Measurements from ENCODE around the gene ARMC2. TPM values are rescaled to one million over a fixed set of nuclear protein-coding genes. Genes with fewer than 3 reads are reported as not detected.

ARMC2 gene
- polyA plus RNA-seq, 1 of the 3 experiments (the other 2 are of a cell fraction) = 2.4 TPM

DNA sequence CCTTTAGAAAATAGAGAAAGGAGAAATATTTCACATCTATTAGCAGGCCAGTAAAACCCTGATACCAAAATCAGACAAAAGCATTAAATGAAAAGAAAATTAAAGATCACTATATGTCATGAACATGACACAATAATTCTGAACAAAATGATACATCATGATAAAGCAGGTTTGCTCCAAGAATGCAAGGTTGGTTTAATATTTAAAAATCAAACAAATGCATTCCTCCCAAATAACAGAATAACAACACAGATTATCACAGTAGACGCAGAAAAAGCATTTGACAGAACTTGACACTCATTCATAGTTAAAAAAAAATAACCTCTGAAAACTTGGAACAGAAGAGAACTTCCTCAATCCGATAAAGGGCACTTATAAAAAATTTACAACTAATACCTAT is 22.9 kb upstream of the ARMC2 start:
- Histone ChIP-seq H3K27ac (ENCODE audit: low read depth in 2 of 2, low read length in 1 of 2) (no peak overlapping the region), H3K27me3 (ENCODE audit: insufficient read depth) (no peaks in the 10 kb centered on the region), H3K9me3 (peaks cover 12% of the 10 kb centered on the region), H3K4me1 (ENCODE audit: control insufficient read depth in 1 of 2, insufficient read depth in 2 of 2, low read depth in 1 of 2, low read length in 1 of 2) (peaks cover 0 to 1% of the 10 kb centered on the region in 2 experiments; a peak in 1 of 4 replicates), H2AFZ (ENCODE audit: low read depth) (no peak overlapping the region), H3K36me3 (replicated peaks in 1 of 2; ENCODE audit: control insufficient read depth in 1 of 2, insufficient read depth in 2 of 2, low read length in 1 of 2) (no peaks in the 10 kb centered on the region), H3K4me2 (no peak overlapping the region), H4K20me1 (ENCODE audit: insufficient read depth) (no peaks in the 10 kb centered on the region), H3K9me2 (no peaks in the 10 kb centered on the region), H3K9ac (no peak overlapping the region), H3K4me3 (ENCODE audit: low read depth in 2 of 2, low read length in 1 of 2) (no peak overlapping the region), H3K79me2 (ENCODE audit: insufficient read depth) (no peaks in the 10 kb centered on the region; the same call in 1 of the 2 replicates), H3F3A (replicated peaks; ENCODE audit: insufficient read depth) (no peaks in the 10 kb centered on the region)
- ChIA-PET CTCF (no interaction called here), POLR2A (no interaction called here)
- no peak for DNase-seq
- 71% methylated on average over 2 of the region's 2 CpGs for WGBS (ENCODE audit: low lambda C conversion rate)
- TF ChIP-seq, protein P1, sequence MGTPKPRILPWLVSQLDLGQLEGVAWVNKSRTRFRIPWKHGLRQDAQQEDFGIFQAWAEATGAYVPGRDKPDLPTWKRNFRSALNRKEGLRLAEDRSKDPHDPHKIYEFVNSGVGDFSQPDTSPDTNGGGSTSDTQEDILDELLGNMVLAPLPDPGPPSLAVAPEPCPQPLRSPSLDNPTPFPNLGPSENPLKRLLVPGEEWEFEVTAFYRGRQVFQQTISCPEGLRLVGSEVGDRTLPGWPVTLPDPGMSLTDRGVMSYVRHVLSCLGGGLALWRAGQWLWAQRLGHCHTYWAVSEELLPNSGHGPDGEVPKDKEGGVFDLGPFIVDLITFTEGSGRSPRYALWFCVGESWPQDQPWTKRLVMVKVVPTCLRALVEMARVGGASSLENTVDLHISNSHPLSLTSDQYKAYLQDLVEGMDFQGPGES (IDR thresholded peaks at IDR 0.05; ENCODE audit: low read depth, low read length) = no peak
- TF ChIP-seq, protein P2, sequence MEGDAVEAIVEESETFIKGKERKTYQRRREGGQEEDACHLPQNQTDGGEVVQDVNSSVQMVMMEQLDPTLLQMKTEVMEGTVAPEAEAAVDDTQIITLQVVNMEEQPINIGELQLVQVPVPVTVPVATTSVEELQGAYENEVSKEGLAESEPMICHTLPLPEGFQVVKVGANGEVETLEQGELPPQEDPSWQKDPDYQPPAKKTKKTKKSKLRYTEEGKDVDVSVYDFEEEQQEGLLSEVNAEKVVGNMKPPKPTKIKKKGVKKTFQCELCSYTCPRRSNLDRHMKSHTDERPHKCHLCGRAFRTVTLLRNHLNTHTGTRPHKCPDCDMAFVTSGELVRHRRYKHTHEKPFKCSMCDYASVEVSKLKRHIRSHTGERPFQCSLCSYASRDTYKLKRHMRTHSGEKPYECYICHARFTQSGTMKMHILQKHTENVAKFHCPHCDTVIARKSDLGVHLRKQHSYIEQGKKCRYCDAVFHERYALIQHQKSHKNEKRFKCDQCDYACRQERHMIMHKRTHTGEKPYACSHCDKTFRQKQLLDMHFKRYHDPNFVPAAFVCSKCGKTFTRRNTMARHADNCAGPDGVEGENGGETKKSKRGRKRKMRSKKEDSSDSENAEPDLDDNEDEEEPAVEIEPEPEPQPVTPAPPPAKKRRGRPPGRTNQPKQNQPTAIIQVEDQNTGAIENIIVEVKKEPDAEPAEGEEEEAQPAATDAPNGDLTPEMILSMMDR (IDR thresholded peaks at IDR 0.05) = no peak
- TF ChIP-seq RFX5 (IDR thresholded peaks at IDR 0.05; ENCODE audit: low read length) (no peak), SIN3A (IDR thresholded peaks at IDR 0.05; ENCODE audit: borderline replicate concordance, low read depth, low read length) (no peak), MXI1 (IDR thresholded peaks at IDR 0.05; ENCODE audit: low read depth, low read length) (no peak), NRF1 (IDR thresholded peaks at IDR 0.05; ENCODE audit: low read depth, low read length) (no peak), ELF1 (IDR thresholded peaks at IDR 0.05) (no peak), TEAD4 (IDR thresholded peaks at IDR 0.05; ENCODE audit: borderline replicate concordance, insufficient read depth) (no peak), FOSL2 (IDR thresholded peaks at IDR 0.05; ENCODE audit: borderline replicate concordance, low read depth) (no peak), NFIC (IDR thresholded peaks at IDR 0.05; ENCODE audit: borderline replicate concordance) (no peak), EP300 (IDR thresholded peaks at IDR 0.05; ENCODE audit: borderline replicate concordance in 1 of 2, low read depth in 1 of 2, low read length in 1 of 2) (no peak), RAD21 (IDR thresholded peaks at IDR 0.05; ENCODE audit: low read length) (no peak), POLR2AphosphoS5 (IDR thresholded peaks at IDR 0.05; ENCODE audit: low read depth, low read length) (no peak), GABPA (IDR thresholded peaks at IDR 0.05; ENCODE audit: low read depth) (no peak)
- TF ChIP-seq, protein P3, sequence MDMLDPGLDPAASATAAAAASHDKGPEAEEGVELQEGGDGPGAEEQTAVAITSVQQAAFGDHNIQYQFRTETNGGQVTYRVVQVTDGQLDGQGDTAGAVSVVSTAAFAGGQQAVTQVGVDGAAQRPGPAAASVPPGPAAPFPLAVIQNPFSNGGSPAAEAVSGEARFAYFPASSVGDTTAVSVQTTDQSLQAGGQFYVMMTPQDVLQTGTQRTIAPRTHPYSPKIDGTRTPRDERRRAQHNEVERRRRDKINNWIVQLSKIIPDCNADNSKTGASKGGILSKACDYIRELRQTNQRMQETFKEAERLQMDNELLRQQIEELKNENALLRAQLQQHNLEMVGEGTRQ (IDR thresholded peaks at IDR 0.05; ENCODE audit: borderline replicate concordance, low read depth, low read length) = no peak
- TF ChIP-seq, protein P4, sequence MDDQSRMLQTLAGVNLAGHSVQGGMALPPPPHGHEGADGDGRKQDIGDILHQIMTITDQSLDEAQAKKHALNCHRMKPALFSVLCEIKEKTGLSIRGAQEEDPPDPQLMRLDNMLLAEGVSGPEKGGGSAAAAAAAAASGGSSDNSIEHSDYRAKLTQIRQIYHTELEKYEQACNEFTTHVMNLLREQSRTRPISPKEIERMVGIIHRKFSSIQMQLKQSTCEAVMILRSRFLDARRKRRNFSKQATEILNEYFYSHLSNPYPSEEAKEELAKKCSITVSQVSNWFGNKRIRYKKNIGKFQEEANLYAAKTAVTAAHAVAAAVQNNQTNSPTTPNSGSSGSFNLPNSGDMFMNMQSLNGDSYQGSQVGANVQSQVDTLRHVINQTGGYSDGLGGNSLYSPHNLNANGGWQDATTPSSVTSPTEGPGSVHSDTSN (IDR thresholded peaks at IDR 0.05) = no peak
- TF ChIP-seq, protein P5, sequence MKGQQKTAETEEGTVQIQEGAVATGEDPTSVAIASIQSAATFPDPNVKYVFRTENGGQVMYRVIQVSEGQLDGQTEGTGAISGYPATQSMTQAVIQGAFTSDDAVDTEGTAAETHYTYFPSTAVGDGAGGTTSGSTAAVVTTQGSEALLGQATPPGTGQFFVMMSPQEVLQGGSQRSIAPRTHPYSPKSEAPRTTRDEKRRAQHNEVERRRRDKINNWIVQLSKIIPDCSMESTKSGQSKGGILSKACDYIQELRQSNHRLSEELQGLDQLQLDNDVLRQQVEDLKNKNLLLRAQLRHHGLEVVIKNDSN (IDR thresholded peaks at IDR 0.05; ENCODE audit: borderline replicate concordance, low read depth) = no peak
- TF ChIP-seq, protein P6, sequence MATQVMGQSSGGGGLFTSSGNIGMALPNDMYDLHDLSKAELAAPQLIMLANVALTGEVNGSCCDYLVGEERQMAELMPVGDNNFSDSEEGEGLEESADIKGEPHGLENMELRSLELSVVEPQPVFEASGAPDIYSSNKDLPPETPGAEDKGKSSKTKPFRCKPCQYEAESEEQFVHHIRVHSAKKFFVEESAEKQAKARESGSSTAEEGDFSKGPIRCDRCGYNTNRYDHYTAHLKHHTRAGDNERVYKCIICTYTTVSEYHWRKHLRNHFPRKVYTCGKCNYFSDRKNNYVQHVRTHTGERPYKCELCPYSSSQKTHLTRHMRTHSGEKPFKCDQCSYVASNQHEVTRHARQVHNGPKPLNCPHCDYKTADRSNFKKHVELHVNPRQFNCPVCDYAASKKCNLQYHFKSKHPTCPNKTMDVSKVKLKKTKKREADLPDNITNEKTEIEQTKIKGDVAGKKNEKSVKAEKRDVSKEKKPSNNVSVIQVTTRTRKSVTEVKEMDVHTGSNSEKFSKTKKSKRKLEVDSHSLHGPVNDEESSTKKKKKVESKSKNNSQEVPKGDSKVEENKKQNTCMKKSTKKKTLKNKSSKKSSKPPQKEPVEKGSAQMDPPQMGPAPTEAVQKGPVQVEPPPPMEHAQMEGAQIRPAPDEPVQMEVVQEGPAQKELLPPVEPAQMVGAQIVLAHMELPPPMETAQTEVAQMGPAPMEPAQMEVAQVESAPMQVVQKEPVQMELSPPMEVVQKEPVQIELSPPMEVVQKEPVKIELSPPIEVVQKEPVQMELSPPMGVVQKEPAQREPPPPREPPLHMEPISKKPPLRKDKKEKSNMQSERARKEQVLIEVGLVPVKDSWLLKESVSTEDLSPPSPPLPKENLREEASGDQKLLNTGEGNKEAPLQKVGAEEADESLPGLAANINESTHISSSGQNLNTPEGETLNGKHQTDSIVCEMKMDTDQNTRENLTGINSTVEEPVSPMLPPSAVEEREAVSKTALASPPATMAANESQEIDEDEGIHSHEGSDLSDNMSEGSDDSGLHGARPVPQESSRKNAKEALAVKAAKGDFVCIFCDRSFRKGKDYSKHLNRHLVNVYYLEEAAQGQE (IDR thresholded peaks at IDR 0.05; ENCODE audit: low read depth, low read length) = no peak
